ENCODE results near the gene KMT2A.

- no peak for TF ChIP-seq MXI1 (conservative IDR thresholded peaks at IDR 0.05; ENCODE audit: poor library complexity, severe bottlenecking)
- TF ChIP-seq CTCF (IDR thresholded peaks at IDR 0.05; ENCODE audit: poor library complexity, severe bottlenecking), result no peak
These were observed 61.5 kb downstream of the KMT2A start for GRCh38 chr11:118497831-118498230.

Data from neural cell (in vitro differentiated cells).